GM21529 (cell line): ENCODE data around the gene SLN.
A peak's percentile ranks its signal among the peaks of the same experiment; 100 is the strongest.
"Not testable (repeated sequence)": the region's sequence is repeated elsewhere in the genome, so short reads cannot be mapped to it uniquely, and the experiment has no call there.

Source experiments
- ATAC-seq: cut with Tn5 transposase; IDR thresholded peaks from one replicate; pipeline ENCODE4 v1.9.1; 2021; ENCODE audit not compliant: unreplicated experiment

SLN gene

DNA sequence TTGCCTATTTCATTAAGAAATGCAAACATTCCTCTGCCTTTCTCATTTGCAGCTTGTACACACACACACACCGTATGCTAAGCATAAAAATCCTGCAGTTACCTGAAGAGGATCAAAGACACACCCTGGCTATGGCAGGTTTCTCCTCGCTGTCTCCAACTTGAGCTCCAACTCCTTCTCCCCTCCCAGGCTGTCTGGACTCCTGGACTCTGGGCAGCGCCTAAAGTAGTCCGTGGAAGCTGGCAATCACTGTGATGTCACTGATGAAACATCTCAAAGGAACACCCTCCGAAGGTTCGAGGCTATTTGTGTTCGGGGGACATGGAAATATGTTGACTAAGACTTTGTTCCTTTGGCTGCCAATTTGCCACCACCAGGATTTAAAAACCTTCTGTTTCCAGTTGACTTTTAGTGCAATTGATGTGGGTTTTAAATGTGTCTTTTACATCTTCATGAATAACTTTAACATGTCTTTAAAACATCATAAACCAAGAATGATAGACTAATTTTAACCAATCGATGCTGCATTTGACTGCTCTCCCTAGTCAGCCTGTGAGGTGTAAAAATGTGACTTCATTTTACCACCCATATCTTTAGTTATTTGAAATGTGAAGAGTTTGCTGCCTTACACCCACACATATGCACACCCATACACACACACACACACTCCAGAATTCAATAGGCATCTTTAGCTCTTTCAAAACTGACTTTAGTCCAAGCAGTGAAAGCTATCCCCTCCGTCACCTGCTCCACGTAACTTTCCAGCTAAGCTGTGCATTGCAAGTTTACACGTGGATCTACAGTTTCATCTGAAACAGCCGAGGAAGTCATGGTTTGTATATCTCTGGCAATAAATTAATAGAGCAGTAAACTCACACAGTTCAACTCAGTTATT lies at the start of gene SLN:
Gene SLN, minus strand, starts transcription at position 196 of the 895 bp plus-strand sequence.
- no peak for ATAC-seq

DNA sequence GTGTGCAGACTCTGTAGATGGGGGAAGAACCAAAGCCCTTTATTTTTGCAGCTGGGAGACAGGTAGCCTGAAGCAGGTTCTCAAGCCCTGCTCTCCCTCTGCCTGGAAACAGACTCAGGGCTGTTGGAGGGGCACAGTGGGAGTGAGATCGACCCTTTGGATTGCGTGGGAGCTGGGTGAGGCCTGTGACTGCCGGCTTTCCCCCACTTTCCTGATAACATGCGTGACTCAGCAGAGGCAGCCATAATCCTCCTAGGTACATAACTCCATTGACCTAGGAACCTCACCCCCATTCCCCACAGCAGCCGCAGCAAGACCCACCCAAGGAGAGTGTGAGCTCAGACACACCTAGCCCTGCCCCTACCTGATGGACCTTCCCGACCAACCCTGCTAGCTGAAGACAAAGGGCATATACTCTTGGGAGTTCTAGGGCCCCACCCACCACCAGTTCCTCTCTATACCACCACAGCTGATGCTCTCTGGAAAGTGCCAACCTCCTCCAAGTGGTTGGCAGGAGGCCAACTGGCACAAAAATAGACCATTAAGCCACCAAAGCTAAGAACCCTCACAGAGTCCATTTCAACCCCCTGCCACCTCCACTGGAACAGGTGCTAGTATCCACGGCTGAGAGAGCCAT lies 47.0 kb upstream of the SLN start:
- ATAC-seq, result not testable (repeated sequence)

DNA sequence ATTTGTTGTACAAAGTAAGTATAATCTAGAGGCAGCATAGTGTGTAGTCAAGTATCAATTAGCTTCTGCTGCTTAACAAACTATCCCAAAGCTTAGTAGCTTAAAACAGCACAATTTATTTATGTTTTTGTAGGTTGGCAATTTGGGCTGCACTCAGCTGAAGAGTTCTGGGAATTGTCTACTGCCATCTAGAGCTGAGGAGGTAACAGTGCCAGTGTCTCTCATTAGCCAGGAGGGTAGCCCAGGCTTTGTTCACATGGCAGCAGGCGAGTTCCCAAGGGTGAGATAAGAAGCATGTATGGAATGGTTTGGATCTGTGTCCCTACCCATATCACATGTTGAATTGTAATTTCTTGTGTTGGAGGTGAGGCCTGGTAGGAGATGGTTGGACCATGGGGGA lies 45.8 kb upstream of the SLN start:
- no peak for ATAC-seq

DNA sequence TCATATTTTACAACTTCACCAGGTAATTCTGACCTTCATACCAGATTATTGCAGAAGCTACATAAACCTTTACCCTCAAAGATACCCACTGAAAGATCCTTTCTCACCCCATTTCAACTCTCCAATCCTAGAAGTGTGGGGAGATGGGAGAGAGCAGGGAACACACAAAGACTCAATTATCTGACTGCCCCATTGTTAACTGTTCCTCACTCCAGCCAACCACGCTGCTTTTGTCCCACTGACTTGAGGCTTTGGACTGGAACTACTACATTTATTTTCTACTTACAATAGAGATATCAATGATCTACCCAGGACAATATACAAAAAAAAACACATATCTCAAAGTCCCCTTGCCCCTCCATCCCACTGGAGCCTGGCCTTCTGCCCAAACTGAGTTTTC lies 44.7 kb upstream of the SLN start:
- ATAC-seq, result no peak

DNA sequence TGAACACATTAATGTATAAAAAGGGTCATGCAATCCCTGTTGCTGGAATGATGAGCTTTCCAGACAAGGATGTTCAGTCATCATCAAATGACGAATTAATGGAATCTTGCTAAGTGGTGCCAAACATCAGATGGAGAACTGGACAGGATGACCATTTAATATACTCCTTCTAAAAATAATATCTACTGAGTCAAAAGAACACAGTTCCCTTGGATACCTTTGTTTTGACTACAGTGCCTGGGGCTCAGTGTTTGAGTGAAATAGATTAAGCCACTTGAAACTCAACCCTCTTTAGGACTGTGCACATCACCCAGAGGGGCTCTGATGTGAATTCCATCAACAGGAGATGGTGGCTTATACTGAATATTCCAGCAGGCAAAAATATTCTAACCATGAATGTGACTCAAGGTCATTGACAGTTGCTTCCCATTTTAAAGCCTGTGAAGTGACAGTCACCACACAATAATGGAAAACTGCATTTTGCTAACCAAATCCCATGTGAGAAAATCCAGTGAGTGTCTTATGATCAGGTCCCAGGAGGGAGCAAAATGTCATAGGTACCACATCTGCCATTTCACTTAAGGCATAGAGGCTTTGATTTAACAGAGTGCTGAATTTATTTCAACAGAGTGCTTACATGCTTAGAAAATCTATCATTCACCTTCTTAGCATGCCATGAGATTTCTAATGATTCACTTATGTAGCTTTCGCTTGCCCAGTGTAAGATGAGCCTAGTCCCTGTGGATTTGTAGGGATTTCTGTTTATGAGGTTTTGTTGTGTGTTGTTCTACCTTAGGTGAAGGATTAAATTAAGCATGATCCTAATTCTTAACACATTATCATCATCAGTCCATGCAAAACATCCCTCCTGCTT lies 41.3 kb upstream of the SLN start:
- no peak for ATAC-seq

DNA sequence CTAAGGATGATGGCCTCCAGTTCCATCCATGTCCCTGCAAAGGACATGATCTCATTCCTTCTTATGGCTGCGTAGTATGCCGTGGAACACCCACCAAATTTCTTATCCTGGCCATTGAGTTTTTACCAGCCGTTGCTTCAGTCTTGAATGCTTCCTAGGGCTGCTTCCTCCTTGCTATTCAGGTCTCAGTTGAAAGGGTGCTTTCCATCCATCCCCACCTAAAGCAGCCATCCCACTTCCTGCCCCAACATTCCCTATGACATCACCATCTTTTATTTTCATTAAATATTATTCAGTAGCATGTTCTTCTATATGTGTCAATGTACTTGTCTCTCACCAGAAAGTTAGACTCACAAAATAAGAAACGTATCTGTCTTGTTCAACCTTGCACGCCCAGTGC lies 40.7 kb upstream of the SLN start:
- ATAC-seq, result no peak

DNA sequence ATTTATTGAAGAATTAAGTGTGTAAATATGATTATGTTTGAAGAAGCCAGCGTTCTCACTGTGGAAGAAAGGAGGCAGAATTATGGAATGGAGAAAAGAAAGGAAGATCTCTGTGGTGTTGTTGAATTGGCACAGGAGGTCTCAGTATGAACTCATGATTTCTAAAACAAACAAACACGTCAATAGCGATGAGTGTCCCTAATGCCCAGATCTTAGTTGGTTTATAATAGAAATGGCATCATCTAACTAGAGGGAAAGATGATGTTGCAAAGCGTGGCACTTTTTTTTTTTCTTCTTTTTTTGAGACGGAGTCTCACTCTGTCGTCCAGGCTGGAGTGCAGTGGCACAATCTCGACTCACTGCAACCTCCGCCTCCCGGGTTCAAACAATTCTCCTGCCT lies 39.2 kb upstream of the SLN start:
- no peak for ATAC-seq

DNA sequence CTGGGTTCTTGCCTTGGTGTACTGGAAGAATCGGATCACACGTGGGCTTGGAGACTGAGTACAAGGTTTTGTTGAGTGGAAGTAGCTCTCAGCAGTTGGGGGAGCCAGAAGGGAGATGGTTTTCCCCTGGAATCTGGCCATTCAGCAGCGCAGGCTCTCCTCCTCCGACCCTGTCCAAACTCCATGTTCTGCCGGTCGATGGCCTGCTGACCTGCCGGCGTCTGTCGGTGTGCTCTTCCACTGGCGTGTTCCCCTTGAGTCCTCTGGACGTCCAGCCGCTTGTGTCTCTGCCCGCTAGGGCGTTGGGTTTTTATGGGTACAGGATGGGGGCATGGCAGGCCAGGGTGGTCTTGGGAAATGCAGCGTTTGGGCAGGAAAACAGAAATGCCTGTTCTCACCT lies 38.5 kb upstream of the SLN start:
- no peak for ATAC-seq

DNA sequence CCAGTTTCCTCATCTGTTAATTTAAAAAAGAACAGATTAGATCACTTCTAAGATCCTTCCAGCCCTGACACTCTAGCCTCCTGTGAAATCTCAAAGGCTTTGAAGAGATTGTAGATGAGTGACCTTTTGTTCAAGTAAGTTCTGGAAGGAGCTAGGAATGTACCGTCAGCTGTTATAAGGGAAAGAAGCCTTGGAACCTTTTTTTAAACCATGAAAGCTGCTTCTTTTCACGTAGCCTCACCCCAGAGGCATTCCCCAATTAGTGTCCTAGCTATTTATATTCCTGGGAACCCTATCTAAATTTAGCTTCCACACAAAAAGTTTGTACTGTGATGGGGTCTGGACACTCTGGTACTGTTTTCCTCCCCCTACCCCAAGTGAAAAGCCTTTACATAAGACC lies 35.8 kb upstream of the SLN start:
- ATAC-seq, result no peak

DNA sequence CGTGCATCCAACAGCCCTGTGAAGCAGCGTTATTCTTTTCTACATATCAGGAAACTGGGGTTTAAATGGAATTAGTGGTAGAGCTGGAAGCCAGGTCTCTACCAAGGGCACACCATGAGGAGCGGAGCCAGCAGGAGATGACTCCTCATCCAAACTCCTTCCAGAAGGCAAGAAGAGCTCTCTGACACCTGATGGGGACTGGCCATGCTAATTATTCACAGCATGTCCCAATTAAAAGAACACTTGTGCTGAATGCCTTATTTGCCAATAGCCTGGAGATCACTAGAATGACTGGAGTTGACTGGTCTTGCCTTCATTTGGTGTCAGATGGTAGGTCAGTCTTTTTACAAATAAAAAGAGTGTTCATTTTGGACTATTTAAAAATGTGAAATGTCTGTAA lies 32.9 kb upstream of the SLN start:
- no peak for ATAC-seq

DNA sequence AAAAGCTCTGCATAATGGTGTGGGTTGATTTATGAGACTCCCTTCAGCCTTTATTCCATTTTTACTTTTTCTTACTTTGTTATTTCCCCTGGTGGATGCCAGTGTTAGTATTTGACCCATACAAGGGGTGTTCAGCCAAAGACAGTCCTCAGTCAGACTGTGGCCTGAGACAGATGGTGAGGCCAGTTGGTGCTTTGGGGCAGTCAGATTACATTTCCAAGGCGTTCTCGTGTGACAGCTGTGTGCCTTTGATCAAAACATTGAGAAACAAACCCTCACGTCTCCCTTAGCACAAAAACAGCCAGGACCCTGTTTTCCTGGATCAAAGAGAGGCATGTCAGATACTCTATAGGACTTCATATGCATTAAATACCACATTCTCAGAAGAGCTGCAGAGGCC lies 31.3 kb upstream of the SLN start:
- no peak for ATAC-seq

DNA sequence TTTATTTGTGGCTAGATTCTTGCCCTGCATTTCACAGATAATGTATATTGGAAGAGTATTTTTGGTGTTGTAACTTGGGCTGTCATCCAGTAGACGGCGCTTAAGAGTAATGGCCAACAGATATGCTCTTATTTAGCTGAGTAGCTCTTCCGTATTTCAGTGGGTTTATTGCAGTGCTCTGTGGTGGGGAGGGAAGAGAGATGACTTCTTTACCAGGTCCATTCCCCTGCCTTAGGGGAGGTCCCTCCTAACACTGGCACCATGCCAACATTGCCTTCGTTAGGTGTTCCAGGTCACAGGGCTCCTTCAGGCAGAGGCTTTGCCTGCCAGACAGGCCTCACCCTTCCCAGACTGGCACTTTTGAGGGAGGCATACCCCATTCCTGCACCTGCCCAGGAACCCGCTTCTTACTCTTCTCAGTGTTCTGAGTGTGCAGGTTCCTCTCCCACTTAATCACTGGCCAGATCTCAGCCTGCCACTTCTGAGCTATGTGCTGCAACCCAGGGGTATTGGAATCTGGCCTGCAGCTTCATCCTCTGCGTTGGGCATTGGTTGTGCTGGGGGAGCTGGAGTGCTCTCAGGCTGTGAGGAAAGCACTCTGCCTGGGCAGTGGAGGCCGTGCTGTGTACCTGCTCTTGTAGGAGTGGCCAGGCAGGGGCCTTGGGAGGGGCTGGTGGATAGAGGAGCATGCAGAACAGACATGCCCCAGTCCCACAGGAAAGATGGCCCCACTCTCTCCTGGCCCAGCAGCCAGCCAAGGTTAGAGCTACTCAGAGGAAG lies 29.4 kb upstream of the SLN start:
- peak; percentile 92 for ATAC-seq

DNA sequence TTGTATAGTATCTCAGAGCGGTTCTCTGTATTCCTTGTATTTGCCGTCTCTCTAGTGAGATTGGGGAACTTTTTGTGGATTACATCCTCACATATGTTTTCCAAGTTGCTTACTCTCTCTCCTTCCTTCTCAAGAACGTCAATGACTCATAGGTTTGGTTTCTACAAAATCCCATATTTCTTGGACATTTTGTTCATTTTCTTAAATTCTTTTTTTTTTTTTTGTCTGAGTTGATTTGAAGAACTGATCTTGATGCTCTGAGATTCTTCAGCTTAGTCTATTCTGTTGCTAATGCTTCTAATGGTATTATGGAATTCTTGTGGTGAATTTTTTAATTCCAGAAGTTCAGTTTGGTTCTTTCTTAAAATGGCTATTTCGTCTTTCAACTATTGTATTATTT lies 28.4 kb upstream of the SLN start:
- ATAC-seq, result no peak

DNA sequence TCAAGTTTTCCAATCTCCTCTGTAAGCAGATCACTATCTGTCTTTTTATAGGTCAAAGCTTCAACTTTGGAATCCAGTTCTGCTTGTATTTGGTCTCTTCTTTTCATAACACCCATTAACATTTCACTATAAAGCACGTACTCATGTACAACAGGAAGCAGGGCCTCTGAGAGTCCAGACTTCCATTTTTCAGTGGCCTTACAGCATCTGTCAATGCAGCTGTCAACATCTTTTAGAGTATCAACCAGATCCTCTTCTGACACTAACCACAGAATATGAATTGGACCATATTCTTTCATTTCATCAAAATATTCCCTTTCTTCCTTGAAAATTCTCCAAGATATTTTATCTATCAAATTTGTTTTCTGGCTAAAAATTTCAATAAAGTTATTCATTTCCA lies 24.7 kb upstream of the SLN start:
- ATAC-seq, result no peak

DNA sequence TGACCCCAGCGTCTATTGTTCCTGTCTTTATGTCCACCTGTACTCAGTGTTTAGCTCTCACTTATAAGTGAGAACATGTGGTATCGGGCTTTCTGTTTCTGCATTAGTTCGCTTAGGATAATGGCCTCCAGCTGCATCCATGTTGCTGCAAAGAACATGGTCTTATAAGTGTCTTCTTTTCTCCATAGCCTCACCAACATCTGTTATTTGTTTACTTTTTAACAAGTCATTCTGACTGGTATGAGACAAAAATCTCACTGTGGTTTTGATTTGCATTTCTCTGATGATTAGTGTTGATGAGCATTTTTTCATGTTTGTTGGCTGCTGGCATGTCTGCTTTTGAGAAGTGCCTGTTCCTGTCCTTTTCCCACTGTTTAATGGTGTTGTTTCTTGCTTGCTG lies 21.7 kb upstream of the SLN start:
- peak; percentile 47 for ATAC-seq

DNA sequence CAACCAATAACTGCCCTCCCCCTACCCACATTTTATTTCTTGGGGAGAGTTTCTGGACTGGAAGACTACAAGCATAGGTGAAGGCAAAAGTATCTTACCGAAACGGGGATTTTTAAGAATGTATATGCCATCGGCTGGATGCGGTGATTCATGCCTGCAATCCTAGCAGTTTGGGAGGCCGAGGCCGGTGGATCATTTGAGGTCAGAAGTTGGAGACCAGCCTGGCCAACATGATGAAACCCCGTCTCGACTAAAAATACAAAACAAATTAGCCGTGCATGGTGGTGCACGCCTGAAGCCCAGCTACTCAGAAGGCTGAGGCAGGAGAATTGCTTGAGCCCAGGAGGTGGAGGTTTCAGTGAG lies 20.8 kb upstream of the SLN start:
- no peak for ATAC-seq

DNA sequence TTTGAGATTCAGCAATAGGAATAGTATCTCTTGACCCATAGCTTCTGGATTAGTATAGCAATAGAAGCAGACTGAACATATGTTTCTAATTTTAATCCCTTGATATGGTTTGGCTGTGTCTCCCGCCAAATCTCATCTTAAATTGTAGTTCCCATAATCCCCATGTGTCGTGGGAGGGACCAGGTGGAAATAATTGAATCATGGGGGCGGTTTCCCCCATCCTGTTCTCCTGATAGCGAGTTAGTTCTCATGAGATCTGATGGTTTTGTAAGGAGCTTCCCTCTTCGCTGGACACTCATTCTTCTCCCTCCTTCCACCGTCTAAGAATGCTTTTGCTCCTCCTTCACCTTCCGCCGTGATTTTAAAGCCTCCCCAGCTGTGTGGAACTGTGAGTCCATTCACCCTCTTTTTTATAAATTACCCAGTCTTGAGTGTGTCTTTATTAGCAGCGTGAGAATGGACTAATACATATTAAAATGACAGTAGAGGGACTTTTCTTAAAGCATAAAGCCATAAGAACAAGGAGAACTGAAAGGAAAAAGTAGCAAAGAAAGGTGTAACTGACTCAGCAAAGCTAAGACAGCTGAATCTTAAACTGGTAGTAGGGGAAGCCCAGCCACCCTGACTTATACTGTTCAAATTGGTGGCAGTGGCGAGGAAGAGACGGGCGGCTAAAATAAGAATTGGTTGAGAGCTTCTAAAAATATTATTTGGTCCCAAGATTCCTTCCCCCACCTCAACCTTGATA lies 20.3 kb upstream of the SLN start:
- ATAC-seq, result peak; percentile 78

DNA sequence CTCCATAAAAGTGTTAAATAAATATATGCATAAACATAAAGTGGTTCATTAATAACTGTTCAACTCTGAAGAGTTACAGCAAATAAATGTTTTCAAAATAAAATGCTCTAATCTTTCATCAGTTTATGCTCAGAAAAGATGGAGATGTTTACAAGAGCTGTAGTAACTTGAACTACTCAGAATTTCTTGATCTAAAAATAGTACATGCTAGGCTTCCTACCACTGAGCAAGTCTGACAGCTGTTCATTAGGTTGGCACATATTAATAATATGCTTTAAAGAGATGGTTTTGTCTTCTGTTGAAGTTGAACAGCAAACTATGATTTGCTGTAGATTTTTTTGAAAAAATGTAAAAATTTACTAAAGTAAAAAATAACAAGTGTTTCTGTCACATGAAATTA lies 10.8 kb upstream of the SLN start:
- ATAC-seq, result no peak

DNA sequence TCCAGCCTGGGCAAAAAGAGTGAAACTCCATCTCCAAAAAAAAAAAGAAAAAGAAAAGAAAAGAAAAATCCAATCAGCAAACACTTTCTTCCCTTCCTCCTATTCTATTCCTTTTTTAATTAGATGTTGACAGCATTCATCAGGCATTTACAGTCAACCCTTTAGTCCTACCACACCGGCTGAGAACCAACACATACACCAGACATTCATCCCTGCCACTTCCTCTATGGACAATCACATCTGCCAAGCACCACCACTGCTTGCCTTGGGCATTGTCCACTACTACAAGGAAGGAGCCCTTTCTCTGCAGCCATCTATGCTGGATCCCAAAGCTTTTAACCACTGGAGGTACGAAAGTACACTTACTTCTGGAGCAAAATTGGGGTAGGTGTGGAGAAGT lies 9.4 kb upstream of the SLN start:
- ATAC-seq, result no peak

DNA sequence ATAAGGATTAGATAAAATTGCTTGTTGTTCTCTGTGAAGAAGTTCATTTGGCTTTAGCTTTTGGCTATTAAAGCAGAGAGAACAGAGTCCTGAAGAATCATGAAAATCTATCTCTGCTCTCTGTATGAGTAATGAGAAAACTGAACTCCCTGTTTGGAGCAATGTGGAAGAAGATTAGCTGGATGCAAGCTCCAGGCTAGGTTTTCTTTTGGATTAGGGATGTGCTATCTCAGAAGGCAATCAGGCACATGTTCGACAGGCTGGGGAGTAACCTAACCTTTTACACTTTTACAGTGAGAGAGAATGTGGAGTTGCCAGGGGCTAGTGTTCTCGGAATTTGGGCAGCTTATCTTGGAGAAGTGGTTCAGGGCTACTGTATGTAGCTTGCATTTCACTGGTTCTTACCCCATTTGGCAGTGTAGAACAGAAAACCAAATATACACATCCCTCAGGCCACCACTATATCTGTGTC lies 8.5 kb upstream of the SLN start:
- no peak for ATAC-seq
